SJCRH30 (cell line): ENCODE measurements around the gene GALR2. TPM values are rescaled to one million over a fixed set of nuclear protein-coding genes. Genes with fewer than 3 reads are reported as not detected.

Experiments
- DNase-seq, 2 experiments: peaks; one replicate each; pipeline ENCODE4 v3.0.0-alpha.2; 2015 to 2020
- H3K27ac ChIP-seq: fragments of 250-450 bp; sonication (Bioruptor Pico); 2 replicates; pipeline ENCODE4 v1.5.1; 2020; ENCODE audit warnings: mild to moderate bottlenecking, moderate library complexity
- H3K27me3 ChIP-seq: fragments of 250-450 bp; sonication (Bioruptor Pico); 2 replicates; pipeline ENCODE4 v1.5.1; 2020; ENCODE audit warnings: mild to moderate bottlenecking, moderate library complexity
- H3K36me3 ChIP-seq: fragments of 250-450 bp; sonication (Bioruptor Pico); 2 replicates; pipeline ENCODE4 v1.5.1; 2020; ENCODE audit warnings: mild to moderate bottlenecking, moderate library complexity
- H3K4me1 ChIP-seq: fragments of 250-450 bp; sonication (Bioruptor Pico); 2 replicates; pipeline ENCODE4 v1.5.1; 2020; ENCODE audit warnings: mild to moderate bottlenecking, moderate library complexity
- H3K4me3 ChIP-seq: fragments of 250-450 bp; sonication (Bioruptor Pico); 2 replicates; pipeline ENCODE4 v1.5.1; 2020; ENCODE audit warnings: mild to moderate bottlenecking, moderate library complexity
- H3K9me3 ChIP-seq: fragments of 250-450 bp; sonication (Bioruptor Pico); replicated peaks from 2 replicates; pipeline ENCODE4 v1.5.1; 2020; ENCODE audit warnings: mild to moderate bottlenecking, moderate library complexity
- total RNA-seq: library from RNA; depleted of rRNA; stranded (reverse); fragments of >200 nt; shearing (Covaris generic); gene quantifications from 2 replicates; pipeline ENCODE4 v1.2.3, GENCODE V29; 2014

Gene GALR2
- total RNA-seq, 1 experiment from 2014 or later = 0.06 TPM

DNA sequence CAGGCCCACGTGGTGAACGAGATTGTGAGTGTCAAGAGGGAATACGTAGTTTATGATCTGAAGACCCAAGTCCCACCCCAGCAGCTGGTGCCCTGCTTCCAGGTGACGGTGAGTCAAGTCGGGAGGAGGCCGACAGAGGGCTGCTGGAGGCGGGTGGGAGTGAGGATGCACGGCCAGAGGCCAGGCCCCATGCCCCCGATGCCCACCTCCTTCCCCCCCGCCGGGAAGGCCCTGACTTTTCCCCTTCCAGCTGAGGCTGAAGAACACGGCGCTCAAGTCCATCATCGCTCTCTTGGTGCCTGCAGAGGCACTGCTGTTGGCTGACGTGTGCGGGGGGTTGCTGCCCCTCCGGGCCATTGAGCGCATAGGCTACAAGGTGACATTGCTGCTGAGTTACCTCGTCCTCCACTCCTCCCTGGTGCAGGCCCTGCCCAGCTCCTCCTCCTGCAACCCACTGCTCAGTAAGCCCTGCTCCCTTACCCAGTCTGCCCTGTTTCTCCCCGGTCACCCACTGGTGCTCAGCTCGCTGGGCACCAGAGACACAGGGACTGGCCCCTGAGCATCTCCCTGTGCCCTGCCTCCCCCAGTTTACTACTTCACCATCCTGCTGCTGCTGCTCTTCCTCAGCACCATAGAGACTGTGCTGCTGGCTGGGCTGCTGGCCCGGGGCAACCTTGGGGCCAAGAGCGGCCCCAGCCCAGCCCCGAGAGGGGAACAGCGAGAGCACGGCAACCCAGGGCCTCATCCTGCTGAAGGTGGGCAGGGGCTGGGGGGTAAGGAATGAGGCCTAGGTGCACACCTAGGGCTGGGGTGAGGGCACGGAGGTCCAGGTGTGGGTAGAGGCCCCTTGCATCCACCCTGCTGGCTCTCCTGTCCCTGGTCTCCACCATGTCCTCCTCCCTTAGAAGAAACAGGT, 7.0 kb downstream of the GALR2 start:
- Histone ChIP-seq H3K27ac (no peak overlapping the region), H3K4me1 (peaks cover 13% of the 10 kb centered on the region; the same call in 1 of the 2 replicates), H3K9me3 (no peaks in the 10 kb centered on the region), H3K36me3 (peaks cover 16% of the 10 kb centered on the region), H3K27me3 (peaks cover 4% of the 10 kb centered on the region), H3K4me3 (no peak overlapping the region)
- DNase-seq = no peak

DNA sequence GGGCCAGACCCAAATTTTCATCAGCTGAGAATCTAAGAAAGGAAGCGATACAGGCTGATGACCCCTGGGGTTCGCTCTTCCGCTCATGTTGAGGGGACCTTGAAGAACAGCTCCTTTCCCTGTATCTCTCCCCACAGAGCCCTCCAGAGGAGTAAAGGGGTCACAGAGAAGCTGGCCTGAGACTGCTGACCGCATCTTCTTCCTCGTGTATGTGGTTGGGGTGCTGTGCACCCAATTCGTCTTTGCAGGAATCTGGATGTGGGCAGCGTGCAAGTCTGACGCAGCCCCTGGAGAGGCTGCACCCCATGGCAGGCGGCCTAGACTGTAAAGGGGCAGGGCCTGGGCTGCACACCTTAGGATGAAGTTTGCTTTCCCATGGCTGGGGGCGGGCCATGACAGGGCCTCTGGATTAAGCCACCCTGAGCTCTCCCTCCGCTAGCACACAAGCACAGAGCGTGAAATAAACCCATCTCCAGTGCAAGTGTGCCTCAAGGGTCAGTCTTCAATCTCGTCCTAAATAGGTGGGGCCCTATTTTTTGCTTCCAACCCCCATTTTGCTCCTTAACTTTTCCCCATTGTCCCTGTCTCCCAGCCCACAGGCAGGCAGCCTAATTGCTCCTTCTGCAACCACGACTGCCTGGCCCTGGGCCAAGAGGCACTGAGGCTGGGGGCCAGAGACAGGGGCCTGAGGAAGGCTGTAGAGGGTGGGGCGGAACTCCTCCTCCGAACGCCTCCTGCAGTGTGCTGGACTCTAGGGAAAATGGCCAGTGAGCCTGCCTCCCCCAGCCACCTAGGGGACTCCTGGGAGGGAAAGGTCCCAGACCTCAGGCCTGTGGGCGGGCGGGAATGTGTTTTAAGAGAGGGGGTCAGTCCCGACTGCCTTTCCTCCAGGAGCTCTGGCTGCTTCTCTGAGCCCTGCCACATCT, 8.0 kb downstream of the GALR2 start:
- peaks cover 22% of the 10 kb centered on the region for H3K36me3 ChIP-seq
- no peak overlapping the region for H3K4me3 ChIP-seq
- DNase-seq = peak; percentile 54 to 61
- H3K4me1 ChIP-seq = peaks cover 13% of the 10 kb centered on the region; the same call in 1 of the 2 replicates
- no peaks in the 10 kb centered on the region for H3K9me3 ChIP-seq
- H3K27me3 ChIP-seq = peaks cover 4% of the 10 kb centered on the region
- H3K27ac ChIP-seq = no peak overlapping the region

DNA sequence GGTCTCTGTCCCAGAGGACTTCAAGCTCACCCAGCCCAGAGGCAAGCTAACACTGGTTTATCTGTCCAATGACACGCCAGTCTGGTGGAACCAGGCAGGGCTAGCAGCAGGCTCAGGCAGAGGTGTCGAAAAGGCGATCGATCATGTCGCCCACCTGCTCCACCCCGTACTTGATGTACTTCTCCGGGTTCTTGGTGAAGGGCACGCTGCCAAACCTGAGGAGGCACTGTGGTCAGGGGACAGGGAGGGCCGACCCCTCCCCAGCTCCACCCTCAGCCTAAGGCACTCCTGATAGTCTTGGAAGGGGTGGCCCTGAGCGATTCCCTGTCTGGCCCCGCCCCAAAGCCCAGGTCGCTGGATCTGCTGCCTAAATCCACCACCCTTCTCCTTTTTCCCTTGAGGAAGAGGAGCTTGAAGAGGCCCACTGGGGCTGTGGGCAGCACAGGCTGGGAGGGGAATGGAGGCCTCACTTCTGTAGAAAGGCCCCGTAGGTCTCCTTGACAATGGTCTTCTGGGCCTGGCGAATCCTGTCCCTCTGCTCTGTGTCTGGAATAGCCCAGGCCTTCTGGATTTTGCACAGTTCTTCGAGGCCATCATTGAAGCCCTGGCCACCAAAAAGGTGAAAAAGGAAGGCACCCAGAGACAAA, 9.1 kb downstream of the GALR2 start:
- Histone ChIP-seq H3K4me1 (peaks cover 13% of the 10 kb centered on the region; the same call in 1 of the 2 replicates), H3K4me3 (no peak overlapping the region), H3K36me3 (peaks cover 27% of the 10 kb centered on the region), H3K27ac (no peak overlapping the region), H3K27me3 (peaks cover 3% of the 10 kb centered on the region), H3K9me3 (no peaks in the 10 kb centered on the region)
- DNase-seq = peak in 1 of 2 experiments; percentile 11

DNA sequence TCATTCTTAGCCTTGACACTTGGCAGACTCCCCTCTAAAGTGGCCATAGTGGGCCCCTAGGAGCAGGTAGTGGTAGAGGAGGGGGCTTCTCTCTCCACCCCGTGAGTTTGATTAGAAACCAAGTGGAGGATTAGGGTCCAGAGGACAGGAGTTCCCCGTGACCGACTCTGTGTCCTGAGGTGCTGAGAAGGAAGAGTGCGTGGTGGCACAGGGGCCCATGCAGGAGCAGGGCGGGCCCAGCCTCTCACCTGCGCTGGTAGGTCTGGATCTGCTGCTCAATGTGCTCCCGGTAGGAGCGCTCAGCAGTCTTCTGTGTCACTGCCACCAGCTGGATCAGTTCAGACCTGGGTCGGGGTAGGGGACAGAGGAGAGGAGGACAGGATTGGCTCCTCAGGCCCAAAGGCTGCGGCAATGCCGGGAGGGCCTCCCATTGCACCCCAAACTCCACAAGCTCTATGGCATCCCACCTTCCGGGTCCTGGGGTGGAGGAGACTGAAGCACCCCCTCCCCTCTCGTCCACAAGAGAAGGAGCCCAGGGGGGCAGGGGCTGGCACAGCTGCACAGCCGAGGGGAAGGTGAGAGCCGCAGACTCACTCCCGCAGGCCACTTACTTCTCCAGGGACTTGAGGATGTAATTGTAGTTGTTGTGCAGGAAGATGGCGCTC, 10.6 kb downstream of the GALR2 start:
- no peak overlapping the region for H3K4me3 ChIP-seq
- H3K4me1 ChIP-seq = peaks cover 9% of the 10 kb centered on the region; the same call in 1 of the 2 replicates
- no peaks in the 10 kb centered on the region for H3K9me3 ChIP-seq
- DNase-seq = peak in 1 of 2 experiments; percentile 2
- H3K36me3 ChIP-seq = peaks cover 32% of the 10 kb centered on the region
- no peak overlapping the region for H3K27ac ChIP-seq
- no peaks in the 10 kb centered on the region for H3K27me3 ChIP-seq

DNA sequence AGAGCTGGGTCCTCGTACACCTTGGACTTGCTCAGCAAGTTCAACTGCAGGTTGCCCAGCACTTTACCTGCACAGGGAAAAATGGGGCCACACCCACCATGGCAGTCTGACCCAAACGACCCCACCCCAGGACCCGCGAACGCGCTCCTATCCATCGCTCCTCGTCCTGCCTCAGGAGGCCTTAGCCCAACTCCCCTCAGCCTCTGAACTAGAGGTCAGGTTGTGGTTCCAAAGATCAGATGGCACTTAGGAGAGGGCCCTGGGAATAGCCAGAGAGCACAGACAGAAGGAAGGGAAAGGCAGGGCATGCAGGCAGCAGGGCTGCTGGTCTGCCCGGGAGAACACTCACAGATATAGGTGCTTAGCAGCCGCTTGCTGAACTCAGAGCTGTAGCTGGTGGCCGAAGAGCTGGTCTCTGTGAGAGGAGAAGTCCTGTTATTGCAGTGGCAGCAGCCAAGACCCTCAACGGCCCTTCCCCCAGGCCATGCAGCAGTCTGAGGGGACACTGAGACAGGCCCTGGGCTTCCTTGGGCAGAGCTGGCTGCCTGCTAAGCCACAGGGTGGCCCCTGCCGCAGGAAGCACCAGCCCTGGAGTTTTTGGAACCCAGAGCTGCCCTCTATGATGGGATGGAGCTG, 11.3 kb downstream of the GALR2 start:
- Histone ChIP-seq H3K36me3 (peaks cover 34% of the 10 kb centered on the region), H3K27ac (no peak overlapping the region), H3K4me3 (no peak overlapping the region), H3K9me3 (no peaks in the 10 kb centered on the region), H3K27me3 (no peaks in the 10 kb centered on the region), H3K4me1 (peaks cover 4% of the 10 kb centered on the region; the same call in 1 of the 2 replicates)
- DNase-seq = peak in 1 of 2 experiments; percentile 2

DNA sequence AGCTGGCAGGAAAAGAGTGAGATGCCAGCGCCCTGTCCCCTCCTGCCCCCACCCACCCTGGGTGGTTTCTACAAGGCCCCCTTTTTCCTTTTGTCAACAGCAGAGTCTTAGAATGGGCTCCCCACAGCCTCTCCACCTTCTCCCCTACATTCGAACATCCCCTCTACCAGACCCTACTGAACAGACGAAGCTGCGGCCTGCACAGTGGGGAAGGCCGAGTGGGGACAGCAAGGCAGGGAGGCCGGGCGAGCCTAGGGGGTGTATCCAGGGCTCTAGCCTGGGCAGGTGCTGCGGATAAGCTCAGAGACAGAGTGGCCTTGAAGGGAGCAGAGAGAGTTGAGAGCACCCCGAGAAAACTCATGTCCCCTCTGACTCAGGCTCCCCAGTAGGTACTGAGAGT, 11.8 kb downstream of the GALR2 start:
- H3K36me3 ChIP-seq = peaks cover 38% of the 10 kb centered on the region

DNA sequence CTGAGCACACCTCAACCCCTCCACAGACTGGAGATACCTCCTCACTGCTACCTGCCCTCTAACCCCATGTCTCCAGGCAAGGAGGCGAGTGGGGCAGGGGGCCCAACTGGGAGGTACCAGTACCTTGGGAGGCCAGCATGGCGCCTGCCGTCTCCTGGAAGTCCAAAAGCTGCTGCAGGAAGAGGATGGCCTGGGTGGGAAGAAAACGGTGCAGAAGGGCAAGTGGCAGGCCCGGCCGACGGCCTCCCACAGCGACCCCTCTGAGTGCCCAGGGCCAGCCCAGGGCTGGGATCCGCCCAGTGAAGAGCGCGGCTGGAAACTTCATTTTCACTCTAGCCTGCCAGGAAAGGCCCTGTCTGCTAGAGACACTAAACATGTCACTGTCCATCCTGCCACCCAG, 12.9 kb downstream of the GALR2 start:
- Histone ChIP-seq H3K4me1 (peaks cover 4% of the 10 kb centered on the region; the same call in 1 of the 2 replicates), H3K9me3 (no peaks in the 10 kb centered on the region), H3K36me3 (peaks cover 40% of the 10 kb centered on the region), H3K4me3 (no peak overlapping the region), H3K27ac (no peak overlapping the region), H3K27me3 (no peaks in the 10 kb centered on the region)
- no peak for DNase-seq

More for the DNA sequence above, 11.8 kb downstream of the GALR2 start:
- Histone ChIP-seq H3K27me3 (no peaks in the 10 kb centered on the region), H3K4me3 (no peak overlapping the region), H3K9me3 (no peaks in the 10 kb centered on the region), H3K27ac (no peak overlapping the region), H3K4me1 (peaks cover 4% of the 10 kb centered on the region; the same call in 1 of the 2 replicates)
- peak in 1 of 2 experiments; percentile 2 for DNase-seq

DNA sequence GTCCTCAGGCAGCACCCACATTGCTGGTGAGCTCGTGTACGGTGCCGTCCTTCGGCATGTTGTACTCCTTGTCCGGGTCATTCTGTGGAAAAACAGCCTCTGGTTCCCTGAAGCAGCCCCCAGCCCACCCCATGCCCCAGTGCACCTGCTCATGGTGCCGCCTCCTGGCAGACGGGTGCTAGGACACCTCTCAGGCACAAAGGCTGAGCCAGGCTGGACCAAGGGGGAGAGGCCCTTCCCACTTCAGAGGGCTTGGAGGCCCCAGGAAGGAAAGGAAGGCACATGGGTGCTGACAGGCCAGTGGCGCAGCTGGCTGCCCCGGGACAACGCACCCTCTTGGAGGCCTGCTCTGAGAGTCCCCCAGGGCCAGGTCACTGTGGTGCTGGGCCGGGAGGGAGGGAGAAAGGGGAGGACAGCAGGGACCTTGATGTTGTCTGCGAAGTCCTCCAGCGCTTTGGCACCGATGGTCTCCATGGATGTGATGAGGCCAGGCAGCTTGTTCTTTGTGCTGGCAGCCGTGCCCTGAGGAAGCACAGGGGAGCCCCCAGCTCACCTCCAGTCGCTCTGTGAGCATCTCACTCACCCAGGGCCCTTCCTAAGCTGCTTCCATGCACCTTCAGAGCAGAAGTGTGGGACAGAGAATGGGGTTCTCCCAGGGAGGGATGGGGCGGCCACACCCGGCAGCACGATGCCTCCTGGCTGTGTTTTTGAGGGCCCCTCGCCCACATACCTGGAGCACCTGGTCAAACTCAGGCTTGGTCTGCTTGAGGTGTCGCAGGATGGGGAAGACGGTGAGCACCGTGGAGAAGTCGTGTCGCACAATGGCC, 13.7 kb downstream of the GALR2 start:
- no peak overlapping the region for H3K4me3 ChIP-seq
- no peak for DNase-seq
- no peaks in the 10 kb centered on the region for H3K27me3 ChIP-seq
- H3K36me3 ChIP-seq = peaks cover 44% of the 10 kb centered on the region
- no peaks in the 10 kb centered on the region for H3K9me3 ChIP-seq
- no peaks in the 10 kb centered on the region; the same call in 1 of the 2 replicates for H3K4me1 ChIP-seq
- no peak overlapping the region for H3K27ac ChIP-seq

DNA sequence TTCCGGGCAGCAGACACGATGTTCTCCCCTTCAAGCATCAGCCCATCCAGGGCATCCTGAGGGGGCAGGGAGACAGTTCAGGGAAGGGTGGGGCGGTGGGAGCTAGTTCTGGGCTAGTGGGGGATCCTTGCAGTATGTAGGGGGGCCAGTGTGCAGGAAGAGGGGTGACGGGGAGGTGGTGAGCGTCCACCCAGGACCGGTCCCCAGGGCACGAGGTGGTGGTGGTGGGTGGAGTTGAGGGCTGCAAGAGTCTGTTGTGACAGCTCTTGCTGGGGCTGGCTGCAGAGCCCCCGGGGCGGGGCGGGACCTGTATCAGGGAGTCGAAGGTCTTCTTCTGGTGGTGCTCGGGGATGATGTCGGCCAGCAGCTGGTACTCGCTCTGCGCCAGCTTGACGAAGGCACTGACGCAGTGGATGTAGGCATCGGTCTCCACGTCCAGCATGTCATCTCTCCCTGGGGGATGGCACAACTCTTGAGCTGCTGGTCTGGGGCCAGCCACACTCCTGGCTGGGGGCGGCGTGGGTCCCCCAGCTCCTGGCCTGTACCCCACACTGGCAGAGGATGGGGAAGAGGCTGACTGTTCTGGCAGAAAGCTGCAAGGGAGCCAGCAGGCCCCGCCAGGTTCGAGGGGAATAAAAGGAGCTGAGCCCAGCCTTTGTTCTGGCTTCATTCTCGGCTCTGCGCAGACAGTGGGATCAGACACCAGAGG, 14.4 kb downstream of the GALR2 start:
- peaks cover 50% of the 10 kb centered on the region for H3K36me3 ChIP-seq
- H3K4me3 ChIP-seq = no peak overlapping the region
- DNase-seq = no peak
- no peaks in the 10 kb centered on the region for H3K4me1 ChIP-seq
- no peak overlapping the region for H3K27ac ChIP-seq
- H3K27me3 ChIP-seq = no peaks in the 10 kb centered on the region
- no peaks in the 10 kb centered on the region for H3K9me3 ChIP-seq

DNA sequence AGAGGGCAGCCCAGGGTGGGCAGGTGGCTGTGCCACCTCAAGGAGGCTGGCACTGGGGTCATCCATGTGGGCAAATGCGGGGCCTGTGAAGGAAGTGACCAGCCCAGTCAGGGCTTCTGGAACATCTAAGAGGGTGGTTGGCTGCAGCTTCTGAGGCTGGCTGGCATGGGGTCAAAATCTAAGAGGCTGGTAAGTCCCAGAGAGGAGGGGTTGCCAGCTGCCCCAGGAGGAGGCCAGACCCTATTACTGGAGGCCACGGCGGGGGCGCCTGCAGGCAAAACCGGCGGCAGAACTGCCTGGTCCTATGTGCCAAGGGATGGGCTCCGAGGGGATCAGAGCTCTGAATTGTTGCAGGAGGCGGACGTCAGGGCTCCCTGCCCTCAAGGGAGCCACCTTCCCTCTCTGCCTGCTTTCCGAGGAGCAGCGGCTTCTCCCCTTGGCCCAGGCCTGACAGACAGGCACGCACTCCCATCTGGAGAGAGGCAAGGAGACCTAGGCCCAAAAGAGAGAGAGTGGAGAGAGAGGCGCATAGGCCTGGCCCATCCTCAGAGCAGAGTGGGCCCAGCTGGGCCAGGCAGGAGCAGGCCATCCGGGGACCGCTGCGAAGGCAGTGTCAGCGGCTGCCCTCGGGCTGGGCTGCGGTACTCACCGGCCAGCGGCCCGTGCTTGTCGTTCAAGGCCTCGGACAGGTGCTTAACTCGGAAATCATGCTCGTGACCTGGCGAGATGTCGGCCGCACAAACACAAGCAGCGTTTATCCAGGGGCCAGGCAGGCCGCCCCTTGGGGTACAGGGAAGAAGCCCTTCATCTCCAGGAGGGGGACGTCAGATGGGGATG, 15.3 kb downstream of the GALR2 start:
- no peak for DNase-seq

DNA sequence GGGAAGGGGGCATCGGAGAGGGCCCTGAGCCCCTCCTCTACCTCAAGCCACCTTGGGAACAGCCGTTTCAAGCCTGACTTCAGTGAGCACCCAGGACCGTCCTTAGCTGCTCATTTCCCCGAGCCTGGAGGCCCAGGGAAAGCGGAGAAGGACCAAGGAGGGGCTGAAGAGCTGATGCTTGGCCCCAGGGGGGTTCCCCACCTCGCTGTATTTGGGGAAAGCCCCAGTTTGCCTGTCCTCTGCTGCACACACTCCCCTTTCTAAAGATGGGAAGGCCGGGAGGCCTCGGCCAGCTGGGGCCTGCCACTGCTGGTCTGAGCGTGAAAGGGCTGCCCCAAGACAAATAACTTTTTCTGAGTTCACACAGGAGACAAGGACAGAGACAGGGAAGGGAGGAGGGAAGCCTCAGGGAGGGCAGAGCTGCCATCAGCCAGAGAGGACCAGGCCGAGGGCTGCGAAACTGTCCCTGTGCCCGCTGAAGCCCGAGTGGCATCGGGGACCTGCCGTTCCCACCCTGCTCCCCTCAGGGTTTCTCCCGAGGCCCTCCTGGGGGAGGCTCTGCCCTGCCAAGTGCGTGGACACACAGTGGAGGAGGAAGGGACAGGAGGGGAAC, 16.0 kb downstream of the GALR2 start:
- DNase-seq = no peak
- H3K4me3 ChIP-seq = no peak overlapping the region
- no peaks in the 10 kb centered on the region for H3K9me3 ChIP-seq
- no peaks in the 10 kb centered on the region for H3K4me1 ChIP-seq
- no peaks in the 10 kb centered on the region for H3K27me3 ChIP-seq
- H3K27ac ChIP-seq = no peak overlapping the region
- peaks cover 51% of the 10 kb centered on the region for H3K36me3 ChIP-seq

More for the DNA sequence above, 15.3 kb downstream of the GALR2 start:
- H3K4me1 ChIP-seq = no peaks in the 10 kb centered on the region
- no peaks in the 10 kb centered on the region for H3K9me3 ChIP-seq
- H3K36me3 ChIP-seq = peaks cover 52% of the 10 kb centered on the region
- no peak overlapping the region for H3K27ac ChIP-seq
- no peak overlapping the region for H3K4me3 ChIP-seq
- H3K27me3 ChIP-seq = no peaks in the 10 kb centered on the region
